GM18517 (cell line): Measurements from ENCODE around the gene ATXN1.
"Not testable (repeated sequence)": the region's sequence is repeated elsewhere in the genome, so short reads cannot be mapped to it uniquely, and the experiment has no call there.

ENCODE experiments used
- ATAC-seq: cut with Tn5 transposase; IDR thresholded peaks from one replicate; pipeline ENCODE4 v1.9.1; 2021; ENCODE audit warnings: mild to moderate bottlenecking, moderate library complexity; ENCODE audit not compliant: unreplicated experiment

ATXN1 gene

GRCh38 chr6:16470502-16471221 lies 290.6 kb downstream of the ATXN1 start:
- no peak for ATAC-seq

- no peak for ATAC-seq
Observed at GRCh38 chr6:16468991-16469615, 292.2 kb downstream of the ATXN1 start.

- no peak for ATAC-seq
Observed at GRCh38 chr6:16466800-16467553, 294.3 kb downstream of the ATXN1 start.

GRCh38 chr6:16464045-16464444 lies 297.2 kb downstream of the ATXN1 start:
- ATAC-seq = no peak

- ATAC-seq = not testable (repeated sequence)
Observed at GRCh38 chr6:16463246-16463645, 298.0 kb downstream of the ATXN1 start.

GRCh38 chr6:16461491-16461890 lies 299.8 kb downstream of the ATXN1 start:
- no peak for ATAC-seq

- ATAC-seq = not testable (repeated sequence)
Observed at GRCh38 chr6:16459472-16459871, 301.8 kb downstream of the ATXN1 start.

- no peak for ATAC-seq
Observed at GRCh38 chr6:16452348-16452747, 308.9 kb downstream of the ATXN1 start.

GRCh38 chr6:16450821-16451220 lies 310.4 kb downstream of the ATXN1 start:
- no peak for ATAC-seq

GRCh38 chr6:16450285-16450684 lies 311.0 kb downstream of the ATXN1 start:
- ATAC-seq = no peak

GRCh38 chr6:16446273-16446672 lies 315.0 kb downstream of the ATXN1 start:
- ATAC-seq = no peak

GRCh38 chr6:16442031-16442430 lies 319.2 kb downstream of the ATXN1 start:
- no peak for ATAC-seq

GRCh38 chr6:16441262-16441661 lies 320.0 kb downstream of the ATXN1 start:
- no peak for ATAC-seq

GRCh38 chr6:16440636-16441212 lies 320.5 kb downstream of the ATXN1 start:
- no peak for ATAC-seq

- no peak for ATAC-seq
Observed at GRCh38 chr6:16438718-16439591, 322.3 kb downstream of the ATXN1 start.

GRCh38 chr6:16437984-16438383 lies 323.3 kb downstream of the ATXN1 start:
- no peak for ATAC-seq

GRCh38 chr6:16437095-16437494 lies 324.2 kb downstream of the ATXN1 start:
- no peak for ATAC-seq

GRCh38 chr6:16436550-16436949 lies 324.7 kb downstream of the ATXN1 start:
- ATAC-seq = no peak

GRCh38 chr6:16434885-16435284 lies 326.4 kb downstream of the ATXN1 start:
- no peak for ATAC-seq

- ATAC-seq = no peak
Observed at GRCh38 chr6:16433338-16433890, 327.8 kb downstream of the ATXN1 start.
